Caco-2 (cell line): ENCODE results near the gene GUK1. TPM values are rescaled to one million over a fixed set of nuclear protein-coding genes. Genes with fewer than 3 reads are reported as not detected.

Source experiments
- BruUV-seq: library from RNA; stranded (reverse); fragments of 400-500 nt; replicated peaks from 2 replicates; lab custom pipeline; 2021; lab: Mats Ljungman, UMichigan
- CTCF ChIA-PET: fragments of 300-600 bp; sonication (Branson Sonifier 250); formaldehyde crosslinking; loops from one replicate; lab custom pipeline; 2022; ENCODE audit warnings: antibody characterized with exemption; lab: Charles Lee
- POLR2A ChIA-PET: fragments of 300-600 bp; sonication (Branson Sonifier 250); formaldehyde crosslinking; loops from one replicate; lab custom pipeline; 2022; ENCODE audit warnings: antibody characterized with exemption; lab: Charles Lee
- DNase-seq, 2 experiments: peaks; one replicate each; pipeline versions ENCODE4 v3.0.0 to v3.0.0-alpha.2; 2020 to 2022
- H3K27me3 ChIP-seq: replicated peaks from 2 replicates; pipeline ENCODE4 v1.6.0; 2011; ENCODE audit warnings: low read length; ENCODE audit not compliant: control insufficient read depth, insufficient read depth
- H3K36me3 ChIP-seq: 2 replicates; pipeline ENCODE4 v1.5.1; 2011; ENCODE audit warnings: low read length; ENCODE audit not compliant: control insufficient read depth, insufficient read depth
- H3K4me1 ChIP-seq: fragments of 250-450 bp; sonication (Bioruptor Pico); 2 replicates; pipeline ENCODE4 v1.5.1; 2020; ENCODE audit warnings: mild to moderate bottlenecking
- H3K4me3 ChIP-seq: 2 replicates; pipeline ENCODE4 v1.5.1; 2011; ENCODE audit warnings: low read depth, mild to moderate bottlenecking, control low read depth, low read length
- H3K9me3 ChIP-seq: fragments of 250-450 bp; sonication (Bioruptor Pico); 2 replicates; pipeline ENCODE4 v1.5.1; 2020; ENCODE audit warnings: mild to moderate bottlenecking, moderate library complexity
- H3K27ac Mint-ChIP-seq: one replicate; pipeline ENCODE4 v1.8.0; 2022; ENCODE audit warnings: mixed read lengths; ENCODE audit not compliant: unreplicated experiment
- H3K27me3 Mint-ChIP-seq: one replicate; pipeline ENCODE4 v1.8.0; 2022; ENCODE audit warnings: mixed read lengths; ENCODE audit not compliant: insufficient read depth, unreplicated experiment
- H3K36me3 Mint-ChIP-seq: one replicate; pipeline ENCODE4 v1.8.0; 2022; ENCODE audit warnings: mild to moderate bottlenecking, mixed read lengths; ENCODE audit not compliant: insufficient read depth, unreplicated experiment
- H3K4me1 Mint-ChIP-seq: one replicate; pipeline ENCODE4 v1.8.0; 2022; ENCODE audit warnings: low read depth, mixed read lengths; ENCODE audit not compliant: unreplicated experiment
- H3K4me3 Mint-ChIP-seq: one replicate; pipeline ENCODE4 v1.8.0; 2022; ENCODE audit warnings: mild to moderate bottlenecking, moderate library complexity, mixed read lengths; ENCODE audit not compliant: unreplicated experiment
- H3K9me3 Mint-ChIP-seq: one replicate; pipeline ENCODE4 v1.8.0; 2022; ENCODE audit warnings: mixed read lengths; ENCODE audit not compliant: unreplicated experiment
- CTCF ChIP-seq, 2 experiments: fragments of 200-600 bp in 1 of 2; IDR thresholded peaks; 1 replicate in 1 of 2; 2 replicates in 1 of 2; pipeline versions ENCODE4 v1.5.1 to v1.8.0; 2011 to 2022; ENCODE audit warnings: antibody characterized with exemption in 1 of 2, control low read depth in 1 of 2, inconsistent platforms in 1 of 2, low read depth in 1 of 2, low read length in 1 of 2, mild to moderate bottlenecking in 1 of 2, moderate library complexity in 1 of 2; ENCODE audit not compliant: insufficient read depth in 1 of 2, severe bottlenecking in 1 of 2, unreplicated experiment in 1 of 2
- intact Hi-C: fragments of 100-400 bp; cut with micrococcal nuclease; formaldehyde crosslinking; loops from one replicate; pipeline ENCODE4 v1.10.0; 2022; ENCODE audit not compliant: unreplicated experiment
- total RNA-seq: library from RNA; stranded (reverse); gene quantifications from 2 replicates; pipeline ENCODE4 v1.2.3, GENCODE V29; 2022

The GUK1 gene
- total RNA-seq, 1 experiment from 2014 or later = 73.6 TPM

- no peak for TF ChIP-seq CTCF (IDR thresholded peaks at IDR 0.05; ENCODE audit: insufficient read depth in 1 of 2, low read depth in 1 of 2, low read length in 1 of 2, severe bottlenecking in 1 of 2, unreplicated experiment in 1 of 2)
- Mint-ChIP-seq H3K4me3 (no peak overlapping the region), H3K36me3 (peaks cover 96% of the 10 kb centered on the region), H3K4me1 (peaks cover 6% of the 10 kb centered on the region), H3K27ac (no peak overlapping the region), H3K9me3 (peaks cover 21% of the 10 kb centered on the region), H3K27me3 (no peaks in the 10 kb centered on the region)
- DNase-seq = peak in 1 of 2 experiments; percentile 30
- peaks cover 9% of the 10 kb centered on the region; the same call in 1 of the 2 replicates for H3K9me3 ChIP-seq
- peaks cover 12% of the 10 kb centered on the region for H3K36me3 ChIP-seq
- no peak overlapping the region for H3K4me3 ChIP-seq
- no peaks in the 10 kb centered on the region for H3K27me3 ChIP-seq
- ChIA-PET POLR2A (no interaction called here), CTCF (no interaction called here)
- BruUV-seq = no TSS peak
- intact Hi-C loops = no loop called here
- H3K4me1 ChIP-seq = peaks cover 16% of the 10 kb centered on the region
Observed at GRCh38 chr1:228096416-228097332, 43.4 kb upstream of the GUK1 start.

- Mint-ChIP-seq H3K36me3 (peaks cover 90% of the 10 kb centered on the region), H3K4me3 (no peak overlapping the region), H3K27ac (no peak overlapping the region), H3K9me3 (peaks cover 21% of the 10 kb centered on the region), H3K27me3 (no peaks in the 10 kb centered on the region), H3K4me1 (peaks cover 6% of the 10 kb centered on the region)
- Histone ChIP-seq H3K9me3 (peaks cover 9% of the 10 kb centered on the region; the same call in 1 of the 2 replicates), H3K27me3 (no peaks in the 10 kb centered on the region), H3K4me3 (no peak overlapping the region), H3K36me3 (peaks cover 9% of the 10 kb centered on the region), H3K4me1 (peaks cover 16% of the 10 kb centered on the region)
- ChIA-PET POLR2A (no interaction called here), CTCF (interaction anchor here (0.5 kb wide), 1 partner anchor 67 kb away, joined by 5 read pairs; no protein-coding TSS in a partner anchor)
- TF ChIP-seq CTCF (IDR thresholded peaks at IDR 0.05; ENCODE audit: insufficient read depth in 1 of 2, low read depth in 1 of 2, low read length in 1 of 2, severe bottlenecking in 1 of 2, unreplicated experiment in 1 of 2) = no peak
- BruUV-seq = no TSS peak
- intact Hi-C loops = no loop called here
- peak in 1 of 2 experiments; percentile 30 for DNase-seq
Observed at GRCh38 chr1:228097333-228098081, 42.6 kb upstream of the GUK1 start.

DNA sequence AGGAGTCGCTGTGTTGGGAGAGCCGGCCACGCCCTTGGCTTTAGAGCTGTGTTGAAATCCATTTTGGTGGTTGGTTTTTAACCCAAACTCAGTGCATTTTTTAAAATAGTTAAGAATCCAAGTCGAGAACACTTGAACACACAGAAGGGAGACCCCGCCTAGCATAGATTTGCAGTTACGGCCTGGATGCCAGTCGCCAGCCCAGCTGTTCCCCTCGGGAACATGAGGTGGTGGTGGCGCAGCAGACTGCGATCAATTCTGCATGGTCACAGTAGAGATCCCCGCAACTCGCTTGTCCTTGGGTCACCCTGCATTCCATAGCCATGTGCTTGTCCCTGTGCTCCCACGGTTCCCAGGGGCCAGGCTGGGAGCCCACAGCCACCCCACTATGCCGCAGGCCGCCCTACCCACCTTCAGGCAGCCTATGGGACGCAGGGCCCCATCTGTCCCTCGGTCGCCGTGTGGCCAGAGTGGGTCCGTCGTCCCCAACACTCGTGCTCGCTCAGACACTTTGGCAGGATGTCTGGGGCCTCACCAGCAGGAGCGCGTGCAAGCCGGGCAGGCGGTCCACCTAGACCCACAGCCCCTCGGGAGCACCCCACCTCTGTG is 41.7 kb upstream of the GUK1 start:
- 0 out of 2 replicates have a peak, but pooled peaks cover 3% of the 10 kb centered on the region for H3K9me3 ChIP-seq
- no peaks in the 10 kb centered on the region for H3K27me3 ChIP-seq
- no peak overlapping the region for H3K27ac Mint-ChIP-seq
- H3K9me3 Mint-ChIP-seq = peaks cover 21% of the 10 kb centered on the region
- H3K4me1 Mint-ChIP-seq = peaks cover 6% of the 10 kb centered on the region
- CTCF ChIA-PET = no interaction called here
- TF ChIP-seq CTCF (IDR thresholded peaks at IDR 0.05; ENCODE audit: insufficient read depth in 1 of 2, low read depth in 1 of 2, low read length in 1 of 2, severe bottlenecking in 1 of 2, unreplicated experiment in 1 of 2) = no peak
- H3K4me1 ChIP-seq = peaks cover 9% of the 10 kb centered on the region; the same call in 1 of the 2 replicates
- H3K27me3 Mint-ChIP-seq = no peaks in the 10 kb centered on the region
- no peak overlapping the region for H3K4me3 Mint-ChIP-seq
- H3K36me3 Mint-ChIP-seq = peaks cover 87% of the 10 kb centered on the region
- peak in 1 of 2 experiments; percentile 28 for DNase-seq
- POLR2A ChIA-PET = no interaction called here
- no peak overlapping the region for H3K4me3 ChIP-seq
- peaks cover 7% of the 10 kb centered on the region for H3K36me3 ChIP-seq
- TSS peak; percentile 76 for BruUV-seq
- intact Hi-C loops = no loop called here
